ENCODE data around the gene EFHC1. TPM values are rescaled to one million over a fixed set of nuclear protein-coding genes. Genes with fewer than 3 reads are reported as not detected.

Gene EFHC1
- total and polyA plus RNA-seq, 9 donors = 12.1 to 59.5 (median 23.5) TPM

GRCh38 chr6:52409499-52409898 lies 10.6 kb upstream of the EFHC1 start:
- no peak for DNase-seq
- no peaks in the 10 kb centered on the region for H3K36me3 ChIP-seq
- H3K9me3 ChIP-seq = no peaks in the 10 kb centered on the region
- H3K4me1 ChIP-seq (ENCODE audit: insufficient read depth) = no peaks in the 10 kb centered on the region
- no peak overlapping the region for H3K27ac ChIP-seq
- H3K4me3 ChIP-seq = no peak overlapping the region
- WGBS, 3 donors = 15 to 36% (median 21%) methylated on average over 1 of the region's 1 CpG
- intact Hi-C loops (cut with DNase I) = loop anchor here in 1 of 4 donors (10.0 kb wide), 1 partner anchor 125 kb away; the partner anchor contains the start of gene MCM3
- no peaks in the 10 kb centered on the region for H3K27me3 ChIP-seq
- TF ChIP-seq POLR2A (IDR thresholded peaks at IDR 0.05) (no peak), EP300 (IDR thresholded peaks at IDR 0.05) (no peak), CTCF (IDR thresholded peaks at IDR 0.05) (no peak)

GRCh38 chr6:52410979-52411378 lies 9.2 kb upstream of the EFHC1 start:
- intact Hi-C loops (cut with DNase I) = loop anchor here in 1 of 4 donors (10.0 kb wide), 1 partner anchor 126 kb away; the partner anchor contains the start of gene MCM3

GRCh38 chr6:52411911-52412310 lies 8.2 kb upstream of the EFHC1 start:
- Histone ChIP-seq H3K27me3 (no peaks in the 10 kb centered on the region), H3K4me1 (ENCODE audit: insufficient read depth) (no peaks in the 10 kb centered on the region), H3K27ac (no peak overlapping the region), H3K4me3 (no peak overlapping the region), H3K36me3 (no peaks in the 10 kb centered on the region), H3K9me3 (no peaks in the 10 kb centered on the region)
- intact Hi-C loops (cut with DNase I) = loop anchor here in 1 of 4 donors (10.0 kb wide), 1 partner anchor 127 kb away; the partner anchor contains the start of gene MCM3
- no peak for TF ChIP-seq CTCF (IDR thresholded peaks at IDR 0.05)
- no peak for TF ChIP-seq POLR2A (IDR thresholded peaks at IDR 0.05)
- TF ChIP-seq EP300 (IDR thresholded peaks at IDR 0.05) = no peak
- DNase-seq = no peak
- 73 to 86% (median 85%) methylated on average over 4 of the region's 4 CpGs for WGBS, 3 donors

More at GRCh38 chr6:52410979-52411378, 9.2 kb upstream of the EFHC1 start:
- H3K9me3 ChIP-seq = no peaks in the 10 kb centered on the region
- no peaks in the 10 kb centered on the region for H3K4me1 ChIP-seq (ENCODE audit: insufficient read depth)
- no peak overlapping the region for H3K27ac ChIP-seq
- TF ChIP-seq EP300 (IDR thresholded peaks at IDR 0.05) (no peak), CTCF (IDR thresholded peaks at IDR 0.05) (no peak), POLR2A (IDR thresholded peaks at IDR 0.05) (no peak)
- no peak overlapping the region for H3K4me3 ChIP-seq
- DNase-seq = no peak
- H3K36me3 ChIP-seq = no peaks in the 10 kb centered on the region
- no peaks in the 10 kb centered on the region for H3K27me3 ChIP-seq

- 88 to 91% (median 89%) methylated on average over 1 of the region's 1 CpG for WGBS, 3 donors
Observed at GRCh38 chr6:52415333-52415732, 4.8 kb upstream of the EFHC1 start.

GRCh38 chr6:52415917-52416628 lies 4.1 kb upstream of the EFHC1 start:
- no peaks in the 10 kb centered on the region for H3K27me3 ChIP-seq
- DNase-seq = no peak
- intact Hi-C loops (cut with DNase I) = loop anchor here (2.0 to 10.0 kb wide), 7 partner anchors 131 to 249 kb away; partner anchors contain the start of genes TRAM2 (in 2 of the 4) and MCM3 (in 1 of the 4)
- TF ChIP-seq POLR2A (IDR thresholded peaks at IDR 0.05) (no peak), EP300 (IDR thresholded peaks at IDR 0.05) (no peak), CTCF (IDR thresholded peaks at IDR 0.05) (no peak)
- H3K9me3 ChIP-seq = no peaks in the 10 kb centered on the region
- no peak overlapping the region for H3K4me3 ChIP-seq
- WGBS, 3 donors = 65 to 69% (median 67%) methylated on average over 6 of the region's 6 CpGs
- H3K4me1 ChIP-seq (ENCODE audit: insufficient read depth) = peaks cover 2% of the 10 kb centered on the region
- H3K36me3 ChIP-seq = no peaks in the 10 kb centered on the region
- no peak overlapping the region for H3K27ac ChIP-seq

More at GRCh38 chr6:52415333-52415732, 4.8 kb upstream of the EFHC1 start:
- no peak overlapping the region for H3K27ac ChIP-seq
- H3K27me3 ChIP-seq = no peaks in the 10 kb centered on the region
- no peak for TF ChIP-seq POLR2A (IDR thresholded peaks at IDR 0.05)
- H3K4me3 ChIP-seq = no peak overlapping the region
- H3K9me3 ChIP-seq = no peaks in the 10 kb centered on the region
- H3K4me1 ChIP-seq (ENCODE audit: insufficient read depth) = peaks cover 2% of the 10 kb centered on the region
- intact Hi-C loops (cut with DNase I) = loop anchor here (5.0 to 10.0 kb wide), 5 partner anchors 131 to 247 kb away; partner anchors contain the start of genes TRAM2 (in 2 of the 4) and MCM3 (in 1 of the 4)
- DNase-seq = no peak
- H3K36me3 ChIP-seq = no peaks in the 10 kb centered on the region
